Mucosa of descending colon (tissue), 3 donors: ENCODE data around the gene SOCS6. TPM values are rescaled to one million over a fixed set of nuclear protein-coding genes. Genes with fewer than 3 reads are reported as not detected.

Experiments used
- ATAC-seq: fragments of 200-7000 bp; cut with Tn5 transposase; one replicate; pipeline ENCODE4 v1.9.1; 2020; ENCODE audit warnings: mild to moderate bottlenecking, moderate library complexity
- DNase-seq, 3 donors: peaks; one replicate each; pipeline ENCODE4 v3.0.0-alpha.2; 2020
- H3K36me3 ChIP-seq: fragments of 200-600 bp; one replicate; pipeline ENCODE4 v1.8.0; 2021; ENCODE audit warnings: low read depth, mild to moderate bottlenecking
- H3K4me1 ChIP-seq: fragments of 200-600 bp; one replicate; pipeline ENCODE4 v1.8.0; 2021; ENCODE audit warnings: low read depth, mild to moderate bottlenecking
- H3K4me3 ChIP-seq: fragments of 200-600 bp; one replicate; pipeline ENCODE4 v1.8.0; 2021; ENCODE audit warnings: mild to moderate bottlenecking
- H3K9me3 ChIP-seq: fragments of 200-600 bp; one replicate; pipeline ENCODE4 v1.8.0; 2021; ENCODE audit warnings: mild to moderate bottlenecking
- intact Hi-C, 2 donors: fragments of 100-400 bp; cut with DNase I in 1 of 2; cut with micrococcal nuclease in 1 of 2; formaldehyde crosslinking; loops; one replicate each; pipeline versions ENCODE4 v1.11.0 to v1.11.1; 2022; cut with DNase I, micrococcal nuclease
- total RNA-seq, 3 donors: library from RNA; stranded (reverse); fragmentation: NEBNext Ultra II Directional in 2 of 3; extraction: Animal tissue kit (Norgen Biotek cat#: 25700) in 2 of 3; gene quantifications; one replicate each; pipeline versions ENCODE4 v1.2.1 to v1.2.4, GENCODE V29; 2021 to 2023
- TF ChIP-seq, protein P1 (sequence below): fragments of 200-600 bp; IDR thresholded peaks from one replicate; pipeline ENCODE4 v1.8.0; 2022; ENCODE audit warnings: antibody characterized with exemption, mild to moderate bottlenecking
- donor health status: DM: no; HTN: no; CAD: no; lungs with moderate emphysema.
- donor health status: DM: no; HTN: no; CAD: no.
- donor health status: DM: no; HTN: yes; CAD: no.

The SOCS6 gene
- total RNA-seq, 3 donors from 2014 or later = 37.2 to 49.6 (median 39.7) TPM

- TF ChIP-seq, protein P1, sequence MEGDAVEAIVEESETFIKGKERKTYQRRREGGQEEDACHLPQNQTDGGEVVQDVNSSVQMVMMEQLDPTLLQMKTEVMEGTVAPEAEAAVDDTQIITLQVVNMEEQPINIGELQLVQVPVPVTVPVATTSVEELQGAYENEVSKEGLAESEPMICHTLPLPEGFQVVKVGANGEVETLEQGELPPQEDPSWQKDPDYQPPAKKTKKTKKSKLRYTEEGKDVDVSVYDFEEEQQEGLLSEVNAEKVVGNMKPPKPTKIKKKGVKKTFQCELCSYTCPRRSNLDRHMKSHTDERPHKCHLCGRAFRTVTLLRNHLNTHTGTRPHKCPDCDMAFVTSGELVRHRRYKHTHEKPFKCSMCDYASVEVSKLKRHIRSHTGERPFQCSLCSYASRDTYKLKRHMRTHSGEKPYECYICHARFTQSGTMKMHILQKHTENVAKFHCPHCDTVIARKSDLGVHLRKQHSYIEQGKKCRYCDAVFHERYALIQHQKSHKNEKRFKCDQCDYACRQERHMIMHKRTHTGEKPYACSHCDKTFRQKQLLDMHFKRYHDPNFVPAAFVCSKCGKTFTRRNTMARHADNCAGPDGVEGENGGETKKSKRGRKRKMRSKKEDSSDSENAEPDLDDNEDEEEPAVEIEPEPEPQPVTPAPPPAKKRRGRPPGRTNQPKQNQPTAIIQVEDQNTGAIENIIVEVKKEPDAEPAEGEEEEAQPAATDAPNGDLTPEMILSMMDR = no peak
- intact Hi-C loops = no loop called here
- H3K36me3 ChIP-seq = no peaks in the 10 kb centered on the region
- no peaks in the 10 kb centered on the region for H3K4me1 ChIP-seq
- ATAC-seq (no peak), DNase-seq (no peak)
- no peaks in the 10 kb centered on the region for H3K9me3 ChIP-seq
- H3K4me3 ChIP-seq = no peak overlapping the region
These were observed 39.3 kb downstream of the SOCS6 start for GRCh38 chr18:70328169-70328568.

DNA sequence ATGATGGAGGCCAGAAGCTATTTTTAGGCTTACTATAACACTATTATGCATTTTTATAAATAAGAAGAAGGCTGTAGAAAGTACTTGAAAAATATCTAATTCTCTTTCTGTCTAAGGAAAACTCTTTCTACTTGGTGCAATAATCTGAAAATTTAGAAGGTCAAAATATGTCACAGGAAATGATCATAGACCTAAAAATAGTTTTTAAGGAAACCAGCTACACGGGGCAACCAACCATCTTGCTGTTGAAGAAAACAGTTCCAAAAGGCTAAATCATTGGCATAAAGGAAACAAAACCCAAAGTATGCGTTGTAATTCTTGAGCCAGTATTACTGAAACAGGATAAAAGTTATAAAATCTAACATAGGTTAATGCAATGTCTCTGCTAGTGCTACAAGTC lies 40.2 kb downstream of the SOCS6 start:
- intact Hi-C loops = no loop called here
- H3K9me3 ChIP-seq = no peaks in the 10 kb centered on the region
- no peaks in the 10 kb centered on the region for H3K4me1 ChIP-seq
- TF ChIP-seq, protein P1 = no peak
- ATAC-seq (no peak), DNase-seq (no peak)
- H3K4me3 ChIP-seq = no peak overlapping the region
- H3K36me3 ChIP-seq = no peaks in the 10 kb centered on the region

- no peak overlapping the region for H3K4me3 ChIP-seq
- DNase-seq (no peak), ATAC-seq (no peak)
- TF ChIP-seq, protein P1 = no peak
- peaks cover 5% of the 10 kb centered on the region for H3K9me3 ChIP-seq
- no peaks in the 10 kb centered on the region for H3K4me1 ChIP-seq
- no peaks in the 10 kb centered on the region for H3K36me3 ChIP-seq
- intact Hi-C loops = no loop called here
These were observed 42.0 kb downstream of the SOCS6 start for GRCh38 chr18:70330887-70331286.

DNA sequence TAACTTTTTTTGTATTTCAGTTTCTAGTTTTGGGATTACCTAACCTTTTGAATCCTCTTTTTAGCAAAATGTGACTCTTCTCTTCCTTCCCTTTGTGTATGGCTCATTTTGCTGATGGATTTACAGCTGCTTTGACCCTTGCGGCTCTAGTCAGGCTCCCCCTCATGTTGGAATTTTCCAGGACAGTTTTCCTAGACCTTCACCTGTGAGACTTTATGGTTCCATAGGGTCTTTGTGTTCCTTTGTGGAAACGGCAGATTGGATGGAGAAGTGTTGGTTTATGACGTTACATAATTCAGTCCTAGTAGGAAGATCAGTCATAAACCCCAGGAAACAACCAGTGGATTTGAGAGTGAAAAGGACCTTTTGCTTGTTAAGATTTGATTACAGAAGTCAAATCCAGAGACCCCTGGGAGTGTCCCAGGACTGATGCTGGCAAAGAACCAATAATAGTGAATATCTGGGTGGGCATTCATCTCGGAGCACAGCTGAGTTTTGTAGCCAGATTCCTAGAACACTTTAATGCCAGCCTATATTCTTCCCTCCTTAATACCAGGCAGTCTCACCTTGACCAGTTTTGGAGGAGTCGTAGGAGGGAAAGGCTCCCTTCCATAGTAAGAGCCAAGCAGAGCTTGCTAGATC lies 42.7 kb downstream of the SOCS6 start:
- ATAC-seq = peak; percentile 13

DNA sequence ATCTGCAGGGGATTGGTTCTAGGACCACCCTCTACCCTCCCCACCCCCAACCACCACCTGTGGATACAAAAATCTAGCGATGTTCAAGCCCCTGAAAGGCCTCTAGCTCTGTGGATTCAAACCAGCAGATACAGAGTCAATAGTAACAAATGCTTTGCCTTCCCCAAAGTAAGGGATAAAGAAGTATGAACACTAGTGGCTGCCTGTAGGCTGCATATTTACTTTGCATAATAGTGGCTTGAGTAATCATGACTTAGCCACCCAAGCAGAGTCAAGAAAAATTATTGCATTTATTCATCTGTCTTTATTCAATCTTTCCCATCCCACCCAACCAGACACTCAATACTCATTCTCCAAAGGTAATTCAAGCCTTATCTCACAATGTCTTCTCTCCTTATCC lies 43.8 kb downstream of the SOCS6 start:
- intact Hi-C loops = no loop called here
- ATAC-seq = no peak
- H3K4me3 ChIP-seq = no peak overlapping the region

More for the DNA sequence above, 42.7 kb downstream of the SOCS6 start:
- TF ChIP-seq, protein P1 = no peak
- no peak for DNase-seq
- Histone ChIP-seq H3K36me3 (no peaks in the 10 kb centered on the region), H3K9me3 (peaks cover 5% of the 10 kb centered on the region), H3K4me3 (no peak overlapping the region), H3K4me1 (no peaks in the 10 kb centered on the region)
- intact Hi-C loops = no loop called here

More for the DNA sequence above, 43.8 kb downstream of the SOCS6 start:
- Histone ChIP-seq H3K9me3 (peaks cover 5% of the 10 kb centered on the region), H3K4me1 (no peaks in the 10 kb centered on the region), H3K36me3 (no peaks in the 10 kb centered on the region)
- TF ChIP-seq, protein P1 = no peak
- DNase-seq = no peak
